ENCODE measurements around the gene COASY.

Gene COASY

DNA sequence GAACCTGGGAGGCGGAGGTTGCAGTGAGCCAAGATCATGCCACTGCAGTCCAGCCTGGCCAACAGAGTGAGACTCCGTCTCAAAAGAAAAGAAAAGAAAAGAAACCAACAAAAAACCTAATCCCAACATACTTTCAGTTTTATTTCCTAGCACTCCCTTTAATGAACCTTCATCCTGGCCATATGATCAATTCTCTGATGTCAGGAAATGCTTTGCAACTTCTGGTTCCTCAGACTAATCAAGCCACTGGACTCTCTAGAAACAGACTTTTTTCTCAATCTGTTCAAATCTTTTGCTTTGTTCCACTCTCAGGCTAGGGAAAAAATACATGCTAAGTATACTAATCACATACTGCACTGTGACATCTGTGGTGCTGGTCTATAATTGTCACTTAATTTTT lies 28.9 kb downstream of the COASY start:
- Histone ChIP-seq H3K4me3 (no peak overlapping the region), H3K27ac (no peak overlapping the region)
- TF ChIP-seq, protein P1, sequence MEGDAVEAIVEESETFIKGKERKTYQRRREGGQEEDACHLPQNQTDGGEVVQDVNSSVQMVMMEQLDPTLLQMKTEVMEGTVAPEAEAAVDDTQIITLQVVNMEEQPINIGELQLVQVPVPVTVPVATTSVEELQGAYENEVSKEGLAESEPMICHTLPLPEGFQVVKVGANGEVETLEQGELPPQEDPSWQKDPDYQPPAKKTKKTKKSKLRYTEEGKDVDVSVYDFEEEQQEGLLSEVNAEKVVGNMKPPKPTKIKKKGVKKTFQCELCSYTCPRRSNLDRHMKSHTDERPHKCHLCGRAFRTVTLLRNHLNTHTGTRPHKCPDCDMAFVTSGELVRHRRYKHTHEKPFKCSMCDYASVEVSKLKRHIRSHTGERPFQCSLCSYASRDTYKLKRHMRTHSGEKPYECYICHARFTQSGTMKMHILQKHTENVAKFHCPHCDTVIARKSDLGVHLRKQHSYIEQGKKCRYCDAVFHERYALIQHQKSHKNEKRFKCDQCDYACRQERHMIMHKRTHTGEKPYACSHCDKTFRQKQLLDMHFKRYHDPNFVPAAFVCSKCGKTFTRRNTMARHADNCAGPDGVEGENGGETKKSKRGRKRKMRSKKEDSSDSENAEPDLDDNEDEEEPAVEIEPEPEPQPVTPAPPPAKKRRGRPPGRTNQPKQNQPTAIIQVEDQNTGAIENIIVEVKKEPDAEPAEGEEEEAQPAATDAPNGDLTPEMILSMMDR (IDR thresholded peaks at IDR 0.05), result no peak
- no peak for DNase-seq (ENCODE audit: low spot score)

DNA sequence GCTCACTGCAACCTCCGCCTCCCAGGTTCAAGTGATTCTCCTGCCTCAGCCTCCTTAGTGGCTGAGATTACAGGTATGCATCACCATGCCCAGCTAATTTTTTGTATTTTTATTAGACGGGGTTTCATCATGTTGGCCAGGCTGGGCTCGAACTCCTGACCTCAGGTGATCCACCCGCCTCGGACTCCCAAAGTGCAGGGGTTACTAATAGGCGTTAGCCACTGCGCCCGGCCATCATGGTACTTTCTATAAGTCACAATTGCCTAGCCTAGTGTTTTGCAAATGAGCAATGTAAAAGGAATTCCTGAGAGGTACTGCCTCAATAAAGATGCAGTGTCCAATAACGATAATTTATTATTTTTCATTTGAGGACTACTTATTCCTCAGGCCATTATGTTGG lies 29.5 kb downstream of the COASY start:
- Histone ChIP-seq H3K4me3 (no peak overlapping the region), H3K27ac (no peak overlapping the region)
- DNase-seq (ENCODE audit: low spot score), result no peak
- TF ChIP-seq, protein P1 (IDR thresholded peaks at IDR 0.05), result no peak

DNA sequence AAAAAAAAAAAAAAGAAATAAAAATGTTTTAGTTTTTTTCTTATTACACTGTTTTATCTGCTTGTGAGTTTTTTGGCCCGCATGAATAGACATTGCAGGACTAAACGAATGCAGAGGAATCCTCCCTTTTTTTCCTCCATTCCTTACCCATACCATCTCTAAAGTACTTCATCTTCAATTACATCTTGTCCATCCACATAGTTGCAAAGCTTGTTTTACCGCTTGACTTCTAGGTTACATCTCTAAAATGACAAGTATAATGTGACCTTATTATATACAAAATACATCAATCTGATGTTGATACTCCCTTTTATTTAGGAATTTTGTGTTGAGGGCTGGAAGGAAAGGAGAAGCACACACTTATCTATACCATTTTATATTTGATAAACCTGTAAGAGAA lies 34.4 kb downstream of the COASY start:
- TF ChIP-seq, protein P1 (IDR thresholded peaks at IDR 0.05), result no peak

DNA sequence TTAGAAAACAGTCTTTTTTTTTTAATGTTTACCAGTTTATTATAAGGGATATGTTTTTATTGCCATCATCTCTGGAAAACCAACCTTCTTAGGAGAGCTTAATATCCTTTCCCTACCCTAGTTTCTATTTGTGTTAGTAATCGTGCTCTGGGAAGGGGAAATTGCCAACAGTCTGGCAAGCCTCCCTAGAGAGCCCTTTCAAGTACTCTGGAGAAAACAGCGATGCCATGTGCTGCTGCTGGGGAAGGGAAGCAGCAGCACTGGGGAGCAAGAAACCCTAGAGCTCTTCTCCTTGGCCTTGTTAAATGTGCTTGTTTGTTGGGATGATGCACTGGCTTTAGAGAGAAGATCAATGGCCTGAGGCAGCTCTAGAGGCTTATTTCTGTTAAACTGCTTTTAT lies 37.0 kb downstream of the COASY start:
- Histone ChIP-seq H3K4me3 (no peak overlapping the region), H3K27ac (no peak overlapping the region)
- TF ChIP-seq, protein P1 (IDR thresholded peaks at IDR 0.05), result no peak
- DNase-seq (ENCODE audit: low spot score), result no peak

More for the DNA sequence above, 34.4 kb downstream of the COASY start:
- DNase-seq (ENCODE audit: low spot score), result no peak
- Histone ChIP-seq H3K27ac (no peak overlapping the region), H3K4me3 (no peak overlapping the region)

DNA sequence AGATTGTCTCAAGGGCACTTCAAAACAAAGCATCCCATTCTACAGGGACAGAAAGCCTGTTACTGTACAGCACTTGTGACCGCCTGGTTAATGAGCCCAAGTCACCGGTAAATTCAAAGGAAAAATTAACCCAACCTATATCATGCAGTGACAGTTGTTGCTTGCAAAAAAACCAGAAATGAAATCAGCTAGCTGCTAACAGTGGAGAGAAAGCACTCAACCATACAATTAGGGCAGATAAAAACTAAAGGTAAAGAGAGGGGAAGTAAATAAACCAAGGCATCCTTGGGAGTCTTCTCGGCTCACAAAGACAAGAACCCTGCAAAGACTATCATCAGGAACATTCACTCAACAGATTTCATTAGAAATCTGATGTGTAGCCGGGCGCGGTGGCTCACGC lies 41.4 kb downstream of the COASY start:
- TF ChIP-seq, protein P1 (IDR thresholded peaks at IDR 0.05), result no peak
- Histone ChIP-seq H3K27ac (no peak overlapping the region), H3K4me3 (no peak overlapping the region)
- no peak for DNase-seq (ENCODE audit: low spot score)

DNA sequence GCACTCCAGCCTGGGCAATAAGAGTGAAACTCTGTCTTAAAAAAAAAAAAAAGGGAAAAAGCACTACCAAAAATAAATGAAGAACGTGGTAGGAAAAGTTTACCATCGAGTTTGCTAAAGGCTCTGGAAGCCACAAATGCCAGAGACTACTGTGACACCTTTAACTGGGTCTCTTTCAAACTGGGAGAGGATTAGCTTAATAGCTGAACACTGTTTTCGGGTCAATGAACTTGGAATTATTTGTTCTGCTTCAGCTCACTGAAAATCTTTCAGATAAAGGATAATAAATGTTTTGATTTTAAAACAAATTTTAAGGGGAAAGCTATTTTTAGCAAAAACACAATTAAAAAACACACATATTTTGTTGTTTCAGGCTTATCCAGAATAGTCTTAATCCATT lies 45.8 kb downstream of the COASY start:
- TF ChIP-seq, protein P1 (IDR thresholded peaks at IDR 0.05), result no peak
- H3K27ac ChIP-seq, result no peak overlapping the region
- DNase-seq (ENCODE audit: low spot score), result no peak
- peak overlapping the region; percentile 98 for H3K4me3 ChIP-seq

DNA sequence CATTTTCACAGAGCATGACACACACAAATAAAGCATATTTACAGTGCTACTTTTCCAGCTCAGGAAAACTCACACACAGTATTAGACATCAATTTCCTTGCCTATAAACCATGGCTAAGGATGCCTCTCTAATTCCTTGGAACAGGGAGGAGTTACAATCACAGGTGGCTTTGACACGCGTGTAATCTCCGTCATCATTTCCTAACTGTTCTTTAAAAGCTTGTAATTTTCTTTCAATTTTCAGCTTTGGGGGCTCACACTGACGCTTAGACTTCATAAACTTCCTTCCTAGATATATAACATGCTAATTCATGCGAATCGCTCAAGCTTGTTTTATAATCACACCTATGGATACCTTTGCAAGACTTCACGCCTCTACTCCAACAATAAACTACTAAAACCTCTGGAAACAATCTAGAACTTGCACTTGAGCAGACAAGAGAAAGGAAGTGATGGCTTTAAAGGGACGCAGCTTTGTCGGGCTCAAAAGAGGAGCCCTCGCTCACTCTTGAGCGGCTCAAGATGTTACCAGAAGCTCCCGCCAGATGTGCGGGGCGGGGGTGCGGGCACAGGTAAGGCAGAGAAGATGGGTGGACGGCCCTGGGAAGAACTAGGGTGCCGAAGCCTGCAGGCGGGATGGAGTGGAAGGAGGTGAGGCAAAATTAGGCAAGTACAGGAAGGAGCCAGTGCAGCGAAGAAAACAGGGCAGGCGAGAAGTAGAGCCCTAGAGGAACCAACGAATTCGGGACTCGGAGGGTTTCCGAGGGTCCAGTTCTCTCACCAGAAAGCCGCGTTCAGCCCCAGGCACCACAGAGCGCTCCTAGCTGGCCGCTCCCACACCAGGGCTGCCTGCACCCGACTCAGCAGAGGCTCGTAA lies 46.6 kb downstream of the COASY start:
- H3K4me3 ChIP-seq, result peak overlapping the region; percentile 98
- DNase-seq (ENCODE audit: low spot score), result no peak

More for the DNA sequence above, 46.6 kb downstream of the COASY start:
- TF ChIP-seq, protein P1 (IDR thresholded peaks at IDR 0.05), result no peak
- peak overlapping the region; percentile 81 to 98 for H3K27ac ChIP-seq
